ENCODE measurements around the gene CYP11A1.

- TF ChIP-seq CTCF (conservative IDR thresholded peaks at IDR 0.05; ENCODE audit: low read length) (no peak), EZH2phosphoT487 (IDR thresholded peaks at IDR 0.05; ENCODE audit: borderline replicate concordance) (no peak)
These were observed 40.9 kb upstream of the CYP11A1 start for GRCh38 chr15:74408385-74408784.
